HL-60/S4 (cell line): Measurements from ENCODE around the gene NXN.

Experiments used
- in situ Hi-C: fragments of 300-500 bp; cut with MboI; formaldehyde crosslinking; loops from 2 replicates; pipeline ENCODE4 v1.14.3; 2022; ENCODE audit warnings: low sequenced_read_pairs

The NXN gene

GRCh38 chr17:750431-751037, 229.0 kb downstream of the NXN start:
- in situ Hi-C loops = no loop called here

GRCh38 chr17:749359-749758, 230.2 kb downstream of the NXN start:
- in situ Hi-C loops = loop anchor here (25.0 kb wide), 1 partner anchor 238 kb away; the partner anchor contains the start of genes NXN and TIMM22
